SJSA1 (cell line): ENCODE results near the gene MYOM1. TPM values are rescaled to one million over a fixed set of nuclear protein-coding genes. Genes with fewer than 3 reads are reported as not detected.
A peak's percentile ranks its signal among the peaks of the same experiment; 100 is the strongest.
"Not testable (repeated sequence)": the region's sequence is repeated elsewhere in the genome, so short reads cannot be mapped to it uniquely, and the experiment has no call there.

Experiments used
- DNase-seq, 2 experiments: peaks; one replicate each; pipeline ENCODE4 v3.0.0-alpha.2; 2015 to 2020; ENCODE audit warnings: low spot score in 2 of 2, low read depth in 1 of 2
- H3K27ac ChIP-seq: fragments of 250-450 bp; sonication (Bioruptor Pico); 2 replicates; pipeline ENCODE4 v1.5.1; 2020; ENCODE audit warnings: mild to moderate bottlenecking, moderate library complexity
- H3K27me3 ChIP-seq: fragments of 250-450 bp; sonication (Bioruptor Pico); replicated peaks from 2 replicates; pipeline ENCODE4 v1.5.1; 2020; ENCODE audit warnings: mild to moderate bottlenecking, moderate library complexity
- H3K36me3 ChIP-seq: fragments of 250-450 bp; sonication (Bioruptor Pico); 2 replicates; pipeline ENCODE4 v1.5.1; 2020; ENCODE audit warnings: mild to moderate bottlenecking
- H3K4me1 ChIP-seq: fragments of 250-450 bp; sonication (Bioruptor Pico); replicated peaks from 2 replicates; pipeline ENCODE4 v1.6.1; 2021; ENCODE audit warnings: mild to moderate bottlenecking
- H3K4me3 ChIP-seq: fragments of 250-450 bp; sonication (Bioruptor Pico); 2 replicates; pipeline ENCODE4 v1.5.1; 2020; ENCODE audit warnings: mild to moderate bottlenecking
- H3K9me3 ChIP-seq: fragments of 250-450 bp; sonication (Bioruptor Pico); replicated peaks from 2 replicates; pipeline ENCODE4 v1.5.1; 2020; ENCODE audit warnings: mild to moderate bottlenecking
- total RNA-seq: library from RNA; depleted of rRNA; stranded (reverse); fragments of >200 nt; shearing (Covaris generic); gene quantifications from 2 replicates; pipeline ENCODE4 v1.2.3, GENCODE V29; 2014; rRNA removed

Gene MYOM1
- total RNA-seq, 1 experiment from 2014 or later = not detected

- Histone ChIP-seq H3K27ac (peak overlapping the region; percentile 57), H3K4me1 (peaks cover 6% of the 10 kb centered on the region), H3K36me3 (no peaks in the 10 kb centered on the region), H3K4me3 (no peak overlapping the region), H3K27me3 (no peaks in the 10 kb centered on the region), H3K9me3 (no peaks in the 10 kb centered on the region)
- peak; percentile 57 for DNase-seq
Measured at GRCh38 chr18:3037423-3037915, 182.3 kb downstream of the MYOM1 start.

- Histone ChIP-seq H3K4me3 (no peak overlapping the region), H3K27me3 (no peaks in the 10 kb centered on the region), H3K4me1 (peaks cover 6% of the 10 kb centered on the region), H3K9me3 (no peaks in the 10 kb centered on the region), H3K36me3 (no peaks in the 10 kb centered on the region), H3K27ac (no peak overlapping the region)
- DNase-seq = no peak
Measured at GRCh38 chr18:3036108-3036507, 183.7 kb downstream of the MYOM1 start.

GRCh38 chr18:3035635-3036034 is 184.1 kb downstream of the MYOM1 start:
- no peak for DNase-seq
- H3K36me3 ChIP-seq = no peaks in the 10 kb centered on the region

GRCh38 chr18:3032721-3033120 is 187.0 kb downstream of the MYOM1 start:
- Histone ChIP-seq H3K27ac (no peak overlapping the region), H3K27me3 (no peaks in the 10 kb centered on the region), H3K9me3 (no peaks in the 10 kb centered on the region), H3K4me1 (peaks cover 28% of the 10 kb centered on the region), H3K36me3 (no peaks in the 10 kb centered on the region), H3K4me3 (no peak overlapping the region)
- DNase-seq = no peak

More at GRCh38 chr18:3035635-3036034, 184.1 kb downstream of the MYOM1 start:
- Histone ChIP-seq H3K27me3 (no peaks in the 10 kb centered on the region), H3K4me1 (peaks cover 6% of the 10 kb centered on the region), H3K27ac (no peak overlapping the region), H3K9me3 (no peaks in the 10 kb centered on the region), H3K4me3 (no peak overlapping the region)

GRCh38 chr18:3029215-3029952 is 190.4 kb downstream of the MYOM1 start:
- DNase-seq = peak in 1 of 2 experiments; percentile 60
- Histone ChIP-seq H3K4me3 (no peak overlapping the region), H3K4me1 (peaks cover 49% of the 10 kb centered on the region), H3K27ac (peak overlapping the region; percentile 63), H3K36me3 (no peaks in the 10 kb centered on the region), H3K27me3 (no peaks in the 10 kb centered on the region), H3K9me3 (no peaks in the 10 kb centered on the region)

GRCh38 chr18:3028115-3028514 is 191.7 kb downstream of the MYOM1 start:
- not testable (repeated sequence) for H3K9me3 ChIP-seq, DNase-seq, H3K27me3 ChIP-seq, H3K4me3 ChIP-seq, H3K36me3 ChIP-seq
- H3K27ac ChIP-seq = peak overlapping the region; percentile 87
- H3K4me1 ChIP-seq = peaks cover 49% of the 10 kb centered on the region

- DNase-seq = peak in 1 of 2 experiments; percentile 72
- H3K4me3 ChIP-seq = no peak overlapping the region
Measured at GRCh38 chr18:3027370-3027891, 192.3 kb downstream of the MYOM1 start.

GRCh38 chr18:3025544-3025943 is 194.2 kb downstream of the MYOM1 start:
- Histone ChIP-seq H3K27ac (no peak overlapping the region), H3K9me3 (no peaks in the 10 kb centered on the region), H3K4me3 (no peak overlapping the region), H3K36me3 (no peaks in the 10 kb centered on the region), H3K4me1 (peaks cover 49% of the 10 kb centered on the region), H3K27me3 (no peaks in the 10 kb centered on the region)
- DNase-seq = no peak

More at GRCh38 chr18:3027370-3027891, 192.3 kb downstream of the MYOM1 start:
- H3K9me3 ChIP-seq = no peaks in the 10 kb centered on the region
- H3K36me3 ChIP-seq = no peaks in the 10 kb centered on the region
- H3K4me1 ChIP-seq = peaks cover 49% of the 10 kb centered on the region
- no peaks in the 10 kb centered on the region for H3K27me3 ChIP-seq
- H3K27ac ChIP-seq = peak overlapping the region; percentile 87

- H3K9me3 ChIP-seq, H3K27ac ChIP-seq, DNase-seq, H3K36me3 ChIP-seq, H3K4me3 ChIP-seq, H3K27me3 ChIP-seq: not testable (repeated sequence)
- peaks cover 34% of the 10 kb centered on the region for H3K4me1 ChIP-seq
Measured at GRCh38 chr18:3023603-3024002, 196.2 kb downstream of the MYOM1 start.

Other genes starting within 250 kb of the MYOM1 start
- 13.7 and 21.0 TPM in 2 replicates for gene LPIN2, start 206.8 kb downstream of the MYOM1 start, total RNA-seq
- gene MYL12A, start 27.8 kb upstream of the MYOM1 start, total RNA-seq = 1,425 and 1,642 TPM in 2 replicates
- gene MYL12B, start 42.2 kb upstream of the MYOM1 start, total RNA-seq = 561 and 830 TPM in 2 replicates
- 37.5 and 41.9 TPM in 2 replicates for gene TGIF1, start 230.2 kb upstream of the MYOM1 start, total RNA-seq